ENCODE results near the gene UBE2N.

The UBE2N gene

GRCh38 chr12:93379326-93379980 is 62.3 kb downstream of the UBE2N start:
- DNase-seq: peak in 1 of 5 experiments; percentile 29

GRCh38 chr12:93378998-93379325 is 62.8 kb downstream of the UBE2N start:
- DNase-seq: peak in 1 of 5 experiments; percentile 26

DNA sequence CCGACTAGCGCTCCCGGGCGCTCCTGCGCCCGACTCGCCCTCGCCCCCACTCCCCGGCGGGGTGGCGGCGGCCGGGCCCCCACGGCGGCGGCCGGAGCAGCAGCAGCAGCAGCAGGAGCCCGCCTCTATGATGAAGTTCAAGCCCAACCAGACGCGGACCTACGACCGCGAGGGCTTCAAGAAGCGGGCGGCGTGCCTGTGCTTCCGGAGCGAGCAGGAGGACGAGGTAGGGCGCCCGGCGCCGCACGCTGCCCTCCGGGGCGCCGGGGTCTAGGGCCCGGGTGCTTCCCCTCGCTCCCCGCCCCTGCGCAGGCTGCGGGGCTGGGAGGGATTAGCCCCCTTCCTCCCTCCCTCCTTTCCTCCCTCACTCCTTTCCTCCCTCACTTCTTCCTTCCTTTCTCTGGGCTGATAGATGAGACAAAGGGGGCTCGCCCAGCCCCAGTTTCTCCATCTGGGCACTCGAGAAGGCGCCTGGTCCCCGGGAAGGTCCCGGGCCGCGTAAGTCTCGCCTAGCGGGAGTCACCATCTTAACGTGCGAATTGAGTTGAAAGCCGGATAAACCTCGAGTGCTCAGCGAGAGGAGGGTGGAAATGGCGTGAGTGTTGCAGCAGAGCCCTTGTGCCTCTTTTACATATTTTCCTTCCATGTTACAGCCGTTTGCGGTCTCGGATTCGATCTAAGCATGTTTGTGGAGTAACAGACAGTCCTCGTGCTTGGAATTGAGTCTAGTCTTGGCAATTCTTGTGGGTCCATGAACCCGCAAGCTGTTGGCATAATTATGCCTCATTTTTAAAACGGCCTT is 63.4 kb downstream of the UBE2N start:
- DNase-seq: peak; percentile 19 to 82 (median 41)

- peak; percentile 93 to 96 (median 94) for DNase-seq
Measured at GRCh38 chr12:93377252-93378195, 64.2 kb downstream of the UBE2N start, which contains the start of gene NUDT4. Gene NUDT4 (plus strand): TSS chr12:93377925. CDS start chr12:93378323, 398 bp downstream.

DNA sequence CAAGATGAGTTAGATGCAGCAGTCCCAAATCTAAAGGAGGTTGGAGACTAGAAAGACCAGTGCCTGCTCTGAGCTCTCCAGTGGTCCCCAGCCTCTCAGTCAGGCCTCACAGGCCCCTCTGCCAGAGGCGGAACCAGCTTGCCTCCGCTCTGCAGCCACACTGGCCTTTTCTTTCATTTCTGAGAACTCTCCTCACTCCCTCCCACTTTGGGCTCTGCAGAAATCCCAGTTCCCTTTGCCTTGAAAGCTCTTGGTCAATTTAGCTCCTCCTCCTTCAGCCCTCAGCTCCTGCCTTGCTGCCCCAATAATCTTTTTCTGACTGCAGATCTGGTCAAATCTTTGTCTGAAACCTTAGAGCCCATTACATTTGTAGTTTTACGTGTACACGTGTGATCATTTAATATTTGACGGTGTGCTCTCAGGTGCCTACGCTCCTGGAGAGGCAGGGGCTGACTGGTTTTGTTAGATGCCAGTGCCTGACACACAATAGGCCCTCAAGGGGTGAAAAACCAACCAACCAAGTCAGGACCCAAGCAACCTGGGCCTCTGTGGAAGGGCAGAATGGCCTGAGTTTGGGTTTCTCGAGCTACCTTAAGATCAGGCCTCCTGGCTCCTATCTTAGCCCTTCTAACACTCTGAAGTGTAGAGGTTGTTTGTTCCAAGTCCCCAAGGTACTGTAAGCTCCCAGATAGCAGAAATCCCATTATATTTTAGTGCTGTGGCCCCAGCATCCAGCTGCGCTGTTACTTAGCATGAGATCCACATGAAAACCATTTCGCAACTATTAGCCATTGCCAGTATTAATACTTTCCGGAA is 65.1 kb downstream of the UBE2N start:
- DNase-seq: no peak

DNA sequence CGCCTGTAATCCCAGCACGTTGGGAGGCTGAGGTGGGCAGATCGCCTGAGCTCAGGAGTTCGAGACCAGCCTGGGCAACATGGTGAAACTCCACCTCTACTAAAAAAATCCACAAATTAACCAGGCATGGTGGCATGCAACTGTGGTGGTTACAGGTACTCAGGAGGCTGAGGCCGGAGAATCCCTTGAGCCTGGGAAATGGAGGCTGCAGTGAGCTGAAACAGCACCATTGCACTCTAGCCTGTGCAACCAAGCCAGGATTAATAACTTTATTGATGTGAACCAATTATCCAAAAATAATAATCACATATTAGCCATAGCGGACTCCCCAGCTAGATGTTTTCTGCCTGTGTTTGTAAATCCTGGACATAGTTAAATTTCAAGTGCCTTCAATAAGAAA is 65.8 kb downstream of the UBE2N start:
- DNase-seq: no peak

DNA sequence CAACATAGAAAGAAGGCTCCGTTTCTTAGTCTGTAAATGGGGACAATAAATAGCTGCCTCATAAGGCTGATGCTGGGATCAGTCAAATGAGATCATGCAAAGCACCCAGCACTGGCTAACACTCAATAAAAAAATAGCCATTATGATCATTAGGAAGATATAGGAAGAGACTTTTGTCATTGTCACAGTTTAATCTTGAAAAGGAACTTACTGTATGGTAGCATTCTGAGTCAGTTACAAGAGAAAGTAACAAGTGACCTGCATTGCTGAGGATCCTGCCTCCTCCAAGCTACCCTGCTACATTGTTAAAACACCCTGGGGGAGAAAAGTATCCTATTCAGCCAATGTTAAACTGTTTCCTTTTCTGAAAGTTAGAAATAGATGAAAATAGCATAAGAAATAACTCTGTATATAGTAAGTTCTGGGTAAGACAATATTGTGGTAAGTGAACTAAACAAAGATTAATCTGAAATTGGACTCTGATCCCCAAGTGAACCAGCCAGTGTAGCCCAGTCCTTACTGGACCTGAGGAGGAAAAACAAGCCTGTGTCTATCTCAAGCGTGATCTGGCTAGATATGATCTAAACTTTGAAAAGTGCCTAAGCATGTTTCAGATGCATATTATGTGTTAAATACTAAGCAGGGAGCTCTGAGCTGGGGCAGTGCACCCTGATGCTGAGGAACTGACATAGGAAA is 67.6 kb downstream of the UBE2N start:
- peak in 1 of 5 experiments; percentile 36 for DNase-seq

DNA sequence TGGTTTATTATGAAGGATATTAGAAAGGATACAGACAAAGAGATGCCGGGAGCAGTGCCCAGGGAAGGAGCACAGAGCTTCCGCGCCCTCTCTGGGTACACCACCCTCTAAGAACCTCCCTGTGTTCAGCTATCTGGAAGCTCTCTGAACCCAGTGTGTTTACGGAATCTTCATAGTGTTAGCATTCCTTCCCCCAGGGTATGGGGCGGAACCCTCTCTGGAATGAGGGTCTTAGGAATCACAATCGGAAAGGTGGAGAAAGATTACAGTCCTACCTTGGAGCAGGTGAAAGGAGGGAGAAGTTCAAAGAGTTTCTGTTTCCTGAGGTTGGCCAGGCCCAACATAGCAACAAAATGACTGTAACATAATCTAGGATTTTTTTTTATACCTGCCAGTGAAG is 70.8 kb downstream of the UBE2N start:
- no peak for DNase-seq

- DNase-seq: no peak
Measured at GRCh38 chr12:93369505-93369904, 72.2 kb downstream of the UBE2N start.

DNA sequence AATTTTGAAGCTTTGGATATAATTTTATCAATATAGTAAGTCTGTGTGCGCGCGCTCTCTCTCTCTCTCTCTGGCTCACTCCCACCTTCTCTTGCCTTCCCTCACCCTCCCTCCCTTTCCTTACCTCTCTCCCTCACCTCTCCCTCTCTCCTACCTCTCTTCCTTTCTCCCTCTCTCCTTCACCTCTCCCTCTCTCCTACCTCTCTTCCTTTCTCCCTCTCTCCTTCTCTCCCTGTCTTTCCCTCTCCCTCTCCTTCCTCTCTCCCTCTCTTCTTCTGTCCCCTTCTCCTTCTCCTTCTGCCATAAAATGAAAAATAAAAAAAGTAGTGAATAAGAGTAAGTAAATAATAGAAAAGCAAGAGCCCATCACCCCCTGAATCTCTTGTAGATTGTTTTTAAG is 73.0 kb downstream of the UBE2N start:
- DNase-seq: no peak

- no peak for DNase-seq
Measured at GRCh38 chr12:93366422-93366821, 75.3 kb downstream of the UBE2N start.

DNA sequence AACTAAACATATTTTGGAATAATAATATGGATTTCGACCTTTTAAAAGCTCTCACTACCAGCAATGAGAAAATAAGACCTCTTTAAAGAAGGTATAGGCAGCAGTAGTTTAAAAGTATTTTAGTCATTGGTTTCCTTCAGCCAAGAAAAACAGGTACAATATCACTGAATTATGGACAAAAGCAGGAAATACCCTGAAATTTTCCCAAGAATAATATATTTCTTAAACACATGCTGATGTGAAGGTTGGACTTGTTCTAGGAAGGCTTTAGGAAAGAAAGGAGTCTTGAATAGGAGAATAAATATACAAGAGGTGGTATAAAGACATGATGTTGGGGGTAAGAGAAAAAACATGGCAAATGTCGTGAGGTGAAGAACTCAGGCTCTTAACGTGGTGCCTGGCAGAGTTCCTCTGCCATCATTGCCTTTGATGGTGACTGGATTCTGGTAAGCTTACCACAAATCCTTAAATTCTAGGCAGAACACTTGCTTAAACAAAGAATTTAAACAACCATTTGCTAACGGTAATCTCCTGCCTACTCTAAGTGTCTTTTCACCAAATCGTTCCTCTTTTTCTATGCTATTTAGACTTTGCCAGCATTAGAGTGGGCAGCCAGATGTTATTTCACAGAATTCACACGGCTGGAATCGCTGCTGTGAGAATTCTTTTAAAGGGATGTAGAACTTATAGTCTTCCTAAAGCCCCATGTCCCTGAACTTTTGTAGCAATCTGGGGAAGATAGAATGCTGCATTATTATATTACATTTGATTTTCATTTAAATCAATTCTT is 75.9 kb downstream of the UBE2N start:
- no peak for DNase-seq

- peak in 1 of 5 experiments; percentile 60 for DNase-seq
Measured at GRCh38 chr12:93363841-93364297, 77.9 kb downstream of the UBE2N start.

- DNase-seq: no peak
Measured at GRCh38 chr12:93361151-93361919, 80.4 kb downstream of the UBE2N start.

DNA sequence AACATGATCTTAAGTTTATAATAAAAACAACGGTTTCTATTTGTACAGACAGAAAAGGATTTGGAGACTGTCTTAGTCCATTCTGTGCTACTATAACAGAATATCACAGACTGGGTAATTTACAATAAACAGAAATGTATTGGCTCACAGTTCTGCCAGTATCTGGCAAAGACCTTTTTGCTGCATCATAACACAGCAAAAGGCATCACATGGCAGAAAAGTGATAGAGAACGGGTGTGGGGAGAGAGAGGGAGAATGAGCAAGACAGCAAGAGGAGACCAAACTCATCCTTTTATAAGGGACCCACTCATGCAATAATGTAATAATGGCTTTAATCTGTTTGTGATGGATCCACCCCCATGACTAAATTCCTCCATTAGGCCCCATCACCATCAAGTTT is 81.1 kb downstream of the UBE2N start:
- no peak for DNase-seq

- DNase-seq: no peak
Measured at GRCh38 chr12:93358821-93359220, 82.9 kb downstream of the UBE2N start.

GRCh38 chr12:93358058-93358457 is 83.7 kb downstream of the UBE2N start:
- no peak for DNase-seq

- no peak for DNase-seq
Measured at GRCh38 chr12:93356214-93356613, 85.5 kb downstream of the UBE2N start.

Data from T-helper 2 cell (primary cell).